ACC112 (cell line): ENCODE results near the gene OCIAD1.

Experiments used
- H2AFZ ChIP-seq: fragments of 200-600 bp; sonication (generic); one replicate; pipeline ENCODE4 v1.6.0; 2017; ENCODE audit warnings: antibody characterized with exemption, low read length; ENCODE audit not compliant: unreplicated experiment
- H3K27ac ChIP-seq: fragments of 200-600 bp; sonication (generic); 2 replicates; pipeline ENCODE4 v1.5.1; 2014; ENCODE audit warnings: low read depth, mild to moderate bottlenecking, antibody characterized with exemption, low read length, moderate library complexity
- H3K27me3 ChIP-seq: fragments of 200-600 bp; sonication (generic); 2 replicates; pipeline ENCODE4 v1.6.1; 2014; ENCODE audit warnings: mild to moderate bottlenecking, antibody characterized with exemption, low read length, moderate library complexity, mixed read lengths; ENCODE audit not compliant: insufficient read depth
- H3K36me3 ChIP-seq: fragments of 200-600 bp; sonication (generic); 2 replicates; pipeline ENCODE4 v1.6.1; 2016; ENCODE audit warnings: mild to moderate bottlenecking, antibody characterized with exemption, low read length, moderate library complexity, mixed read lengths; ENCODE audit not compliant: insufficient read depth
- H3K4me1 ChIP-seq: fragments of 200-600 bp; sonication (generic); one replicate; pipeline ENCODE4 v1.6.1; 2016; ENCODE audit warnings: low read length, mixed read lengths; ENCODE audit not compliant: insufficient read depth, unreplicated experiment, control insufficient read depth
- H3K4me3 ChIP-seq: fragments of 200-600 bp; sonication (generic); 2 replicates; pipeline ENCODE4 v1.5.1; 2014; ENCODE audit warnings: mild to moderate bottlenecking, low read depth, low read length
- H3K79me2 ChIP-seq: fragments of 200-600 bp; sonication (generic); one replicate; pipeline ENCODE4 v1.6.0; 2016; ENCODE audit warnings: low read length; ENCODE audit not compliant: control insufficient read depth, unreplicated experiment, insufficient read depth

OCIAD1 gene

GRCh38 chr4:48905363-48906015 is 74.6 kb downstream of the OCIAD1 start:
- Histone ChIP-seq H3K4me3 (peak overlapping the region; percentile 79), H2AFZ (no peak overlapping the region)

DNA sequence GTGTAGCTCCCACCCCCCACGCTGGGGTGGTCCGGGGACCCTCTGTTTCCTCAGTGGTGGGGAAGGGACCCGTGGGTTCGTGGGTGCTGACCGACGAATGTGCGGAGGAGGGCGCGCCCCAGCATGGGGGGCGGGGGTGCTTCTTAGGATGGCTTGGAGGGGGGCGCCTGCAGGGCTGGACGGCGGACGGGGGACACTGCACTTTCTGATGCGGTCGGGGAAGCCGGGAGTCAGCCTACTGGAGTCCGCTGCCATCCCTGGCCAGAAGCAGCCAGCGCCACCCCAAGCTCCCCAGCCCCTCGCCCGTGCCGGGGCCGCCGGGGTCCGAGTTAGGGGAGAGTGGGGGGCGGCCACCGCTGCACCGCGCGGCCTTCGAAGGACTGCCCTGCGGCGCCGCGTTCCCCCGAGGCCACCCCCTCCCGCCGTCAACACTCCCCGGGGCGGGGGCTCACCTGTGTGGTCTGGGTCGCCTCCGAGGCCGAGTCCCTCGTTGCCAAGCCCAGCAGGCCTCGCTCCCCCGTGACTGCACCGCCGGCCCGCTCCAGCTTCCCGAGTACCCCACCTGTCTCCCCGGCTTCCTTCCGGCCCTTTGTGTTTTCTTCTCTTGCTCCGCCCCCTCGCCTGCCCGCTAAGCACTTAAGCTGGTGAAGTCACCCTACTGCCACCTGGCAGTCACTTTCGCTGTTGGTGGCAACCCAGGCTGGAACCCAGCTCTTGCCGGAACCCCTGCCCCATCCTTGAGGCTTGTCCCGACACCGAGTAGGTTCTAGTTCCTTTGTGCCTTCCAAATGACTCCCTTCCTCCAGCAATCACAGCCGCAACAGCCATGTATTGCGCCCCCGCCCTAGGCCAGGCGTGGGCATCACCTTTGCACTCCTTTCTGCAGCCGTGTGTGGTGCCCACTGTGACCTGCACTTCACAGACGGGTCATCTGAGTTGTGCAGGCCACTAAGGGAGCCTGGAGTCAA is 75.6 kb downstream of the OCIAD1 start, which contains the start of gene OCIAD2:
TSS of gene OCIAD2 (minus strand) at position 569 of the 968 bp plus-strand sequence. CDS start 2,225 bp downstream, outside the sequence.
- Histone ChIP-seq H3K4me3 (peak within 1 kb of the TSS; percentile 79), H3K27me3 (no peaks in the 10 kb centered on the region), H3K27ac (no peak within 1 kb of the TSS), H2AFZ (peak within 1 kb of the TSS; percentile 85), H3K36me3 (no peaks in the 10 kb centered on the region), H3K79me2 (no peaks in the 10 kb centered on the region), H3K4me1 (peaks cover 30% of the 10 kb centered on the region)

More at GRCh38 chr4:48905363-48906015, 74.6 kb downstream of the OCIAD1 start:
- Histone ChIP-seq H3K27me3 (no peaks in the 10 kb centered on the region), H3K36me3 (no peaks in the 10 kb centered on the region; the same call in 1 of the 2 replicates), H3K79me2 (no peaks in the 10 kb centered on the region), H3K27ac (no peak overlapping the region), H3K4me1 (peaks cover 30% of the 10 kb centered on the region)

GRCh38 chr4:48907706-48908477 is 77.0 kb downstream of the OCIAD1 start:
- Histone ChIP-seq H3K4me3 (no peak overlapping the region), H3K4me1 (peaks cover 29% of the 10 kb centered on the region), H2AFZ (no peak overlapping the region), H3K36me3 (no peaks in the 10 kb centered on the region), H3K27ac (no peak overlapping the region), H3K27me3 (no peaks in the 10 kb centered on the region), H3K79me2 (no peaks in the 10 kb centered on the region)

DNA sequence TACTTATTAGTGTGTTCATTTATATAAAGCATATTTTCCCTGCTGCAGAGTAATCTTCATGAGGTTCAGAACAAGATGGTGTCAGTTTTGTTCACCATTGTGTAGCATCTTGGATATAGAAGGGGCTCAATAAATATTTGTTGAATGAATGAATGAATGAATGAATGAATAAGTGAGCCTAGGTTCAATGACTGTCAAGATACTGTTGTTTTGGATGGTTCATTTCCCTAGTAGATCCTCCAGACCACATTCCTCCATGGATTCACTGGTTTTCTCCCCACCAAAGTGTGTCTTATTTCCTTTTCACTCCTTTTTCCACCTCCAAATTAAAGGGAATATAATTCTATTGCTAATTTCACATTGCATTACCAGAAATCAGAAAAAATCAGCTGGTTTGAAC is 77.8 kb downstream of the OCIAD1 start:
- H3K27ac ChIP-seq = no peak overlapping the region

DNA sequence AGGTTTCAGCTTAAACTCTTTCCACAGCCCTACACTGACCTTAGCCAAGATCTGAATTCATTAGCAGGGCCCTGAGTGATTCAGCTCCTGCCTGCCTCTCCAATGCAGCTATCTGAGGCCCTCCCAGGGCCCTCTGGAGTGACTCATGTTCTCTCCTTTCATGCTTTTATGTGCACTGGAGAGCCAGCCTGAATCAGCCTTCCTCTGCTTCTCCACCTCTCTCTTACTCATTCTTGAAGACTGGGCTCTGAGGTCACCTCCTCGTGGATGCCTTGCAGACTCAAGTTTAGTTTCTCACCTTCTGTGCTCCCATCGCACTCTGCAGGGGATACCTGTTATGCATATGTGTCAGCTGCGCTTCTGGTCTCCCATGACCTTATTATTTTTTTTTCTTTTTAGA is 78.8 kb downstream of the OCIAD1 start:
- Histone ChIP-seq H3K27ac (peak overlapping the region; percentile 65), H3K4me1 (peaks cover 35% of the 10 kb centered on the region), H2AFZ (peak overlapping the region; percentile 12), H3K27me3 (no peaks in the 10 kb centered on the region), H3K79me2 (no peaks in the 10 kb centered on the region), H3K4me3 (no peak overlapping the region), H3K36me3 (no peaks in the 10 kb centered on the region)

More for the DNA sequence above, 77.8 kb downstream of the OCIAD1 start:
- no peak overlapping the region for H3K4me3 ChIP-seq
- H3K36me3 ChIP-seq = no peaks in the 10 kb centered on the region
- H3K79me2 ChIP-seq = no peaks in the 10 kb centered on the region
- no peak overlapping the region for H2AFZ ChIP-seq
- H3K4me1 ChIP-seq = peaks cover 35% of the 10 kb centered on the region
- no peaks in the 10 kb centered on the region for H3K27me3 ChIP-seq

DNA sequence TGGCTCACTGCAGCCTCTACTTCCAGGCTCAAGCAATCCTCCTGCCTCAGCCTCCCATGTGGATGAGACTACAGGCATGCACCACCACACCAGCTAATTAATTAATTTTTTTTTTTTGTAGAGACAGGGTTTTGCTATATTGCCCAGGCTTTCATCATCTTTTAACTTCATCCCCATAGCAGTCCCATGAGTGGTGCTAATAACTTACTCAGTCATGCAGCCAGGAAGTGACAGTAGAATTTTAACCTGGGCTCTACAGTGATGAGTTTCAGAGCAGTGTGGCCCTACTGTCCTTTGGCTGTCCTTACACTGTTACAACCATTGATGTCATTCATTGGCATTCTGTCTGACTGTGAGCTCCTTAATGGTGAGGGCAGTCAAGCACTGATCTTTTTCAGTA is 79.6 kb downstream of the OCIAD1 start:
- Histone ChIP-seq H3K79me2 (no peaks in the 10 kb centered on the region), H3K36me3 (no peaks in the 10 kb centered on the region), H2AFZ (no peak overlapping the region), H3K27ac (no peak overlapping the region), H3K4me1 (peaks cover 27% of the 10 kb centered on the region), H3K4me3 (no peak overlapping the region), H3K27me3 (no peaks in the 10 kb centered on the region)
